K562 (cell line): ENCODE data around the gene FAM53A. TPM values are rescaled to one million over a fixed set of nuclear protein-coding genes. Genes with fewer than 3 reads are reported as not detected.

ENCODE experiments used
- ATAC-seq: fragments of 200-7000 bp; cut with Tn5 transposase; 3 replicates; pipeline ENCODE4 v1.9.1; 2020; ENCODE audit warnings: moderate library complexity
- BruUV-seq: library from RNA; stranded (reverse); fragments of 400-500 nt; replicated peaks from 2 replicates; lab custom pipeline; 2021; lab: Mats Ljungman, UMichigan
- CTCF ChIA-PET: fragments of 300-600 bp; formaldehyde crosslinking; extraction: SDS; loops from one replicate; lab custom pipeline; 2021; ENCODE audit warnings: low intra/inter-chr PET ratio; lab: Yijun Ruan, JAX
- POLR2A ChIA-PET: fragments of 300-600, 350-650 bp; sonication (Branson Sonifier 250); formaldehyde crosslinking; extraction: SDS; loops from one replicate; lab custom pipeline; 2021; ENCODE audit warnings: antibody characterized with exemption, inconsistent platforms; lab: Yijun Ruan, JAX
- DNase-seq, 4 experiments: peaks; one replicate each; pipeline versions ENCODE4 v3.0.0 to v3.0.0-alpha.2; 2011 to 2018; ENCODE audit warnings: low spot score in 3 of 4, mixed read lengths in 3 of 4; ENCODE audit errors: extremely low read depth in 1 of 4
- FAIRE-seq: peaks from 2 replicates; lab custom pipeline; 2011; peaks lifted over from hg19 to GRCh38; lab: Jason Lieb, UNC
- H2AFZ ChIP-seq: 2 replicates; pipeline ENCODE4 v1.6.0; 2011; ENCODE audit warnings: low read depth, low read length, control low read depth, inconsistent platforms
- H3K27ac ChIP-seq: fragments of 200-600 bp; 3 replicates; pipeline ENCODE4 v1.8.0; 2011; ENCODE audit warnings: low read depth, mild to moderate bottlenecking, control low read depth, inconsistent platforms, low read length, moderate library complexity, mixed read lengths; ENCODE audit errors: extremely low read depth
- H3K27me3 ChIP-seq, 2 experiments: fragments of 300-600 bp in 1 of 2; 2 replicates in 1 of 2; 3 replicates in 1 of 2; pipeline versions ENCODE4 v1.6.0 to v1.8.0; 2011; ENCODE audit warnings: inconsistent platforms in 2 of 2, low read length in 2 of 2, mild to moderate bottlenecking in 1 of 2, mixed read lengths in 1 of 2, moderate library complexity in 1 of 2; ENCODE audit not compliant: control insufficient read depth in 2 of 2, insufficient read depth in 2 of 2
- H3K36me3 ChIP-seq: fragments of 300-600 bp; 3 replicates; pipeline ENCODE4 v1.8.0; 2011; ENCODE audit warnings: mild to moderate bottlenecking, low read length, inconsistent platforms; ENCODE audit not compliant: control insufficient read depth, insufficient read depth
- H3K4me1 ChIP-seq, 2 experiments: fragments of 200-600 bp in 1 of 2; replicated peaks in 1 of 2; 2 replicates in 1 of 2; 3 replicates in 1 of 2; pipeline versions ENCODE4 v1.5.1 to v1.8.0; 2011; ENCODE audit warnings: inconsistent platforms in 2 of 2, low read length in 2 of 2, mild to moderate bottlenecking in 1 of 2, mixed read lengths in 1 of 2, moderate library complexity in 1 of 2; ENCODE audit not compliant: control insufficient read depth in 2 of 2, insufficient read depth in 2 of 2
- H3K4me2 ChIP-seq: 2 replicates; pipeline ENCODE4 v1.6.1; 2011; ENCODE audit warnings: low read length, control low read depth, inconsistent platforms, mixed read lengths; ENCODE audit not compliant: insufficient read depth
- H3K4me3 ChIP-seq: fragments of 200-600 bp; sonication (generic), shearing (Covaris generic); 2 replicates; pipeline ENCODE4 v1.5.1; 2016; ENCODE audit warnings: control low read depth, inconsistent platforms
- H3K79me2 ChIP-seq: fragments of 200-600 bp; 3 replicates; pipeline ENCODE4 v1.8.0; 2011; ENCODE audit warnings: low read length, inconsistent platforms; ENCODE audit not compliant: control insufficient read depth, insufficient read depth
- H3K9ac ChIP-seq, 2 experiments: 2 replicates each; pipeline versions ENCODE4 v1.6.0 to v1.6.1; 2011; ENCODE audit warnings: low read depth in 2 of 2, low read length in 2 of 2, control low read depth in 1 of 2, inconsistent platforms in 1 of 2, mild to moderate bottlenecking in 1 of 2, mixed read lengths in 1 of 2; ENCODE audit not compliant: insufficient read depth in 1 of 2
- H3K9me1 ChIP-seq: one replicate; pipeline ENCODE4 v1.6.0; 2011; ENCODE audit warnings: inconsistent platforms, mild to moderate bottlenecking, low read length, moderate library complexity; ENCODE audit not compliant: control insufficient read depth, insufficient read depth
- H3K9me3 ChIP-seq: replicated peaks from 2 replicates; pipeline ENCODE4 v1.5.1; 2011; ENCODE audit warnings: low read depth, low read length, inconsistent platforms; ENCODE audit not compliant: control insufficient read depth, insufficient read depth
- H4K20me1 ChIP-seq: replicated peaks from 2 replicates; pipeline ENCODE4 v1.6.1; 2011; ENCODE audit warnings: low read length, inconsistent platforms, mixed read lengths; ENCODE audit not compliant: control insufficient read depth, insufficient read depth
- ILK ChIP-seq: fragments of 450-650 bp; IDR thresholded peaks from 2 replicates; pipeline ENCODE4 v1.6.1; 2016; ENCODE audit warnings: missing genetic modification characterization, low read depth, mild to moderate bottlenecking, missing compliant biosample characterization, moderate library complexity, borderline replicate concordance
- KDM5B ChIP-seq: fragments of 200-600 bp; sonication (generic); IDR thresholded peaks from 2 replicates; pipeline ENCODE4 v1.6.1; 2012; ENCODE audit warnings: low read depth, mild to moderate bottlenecking, moderate library complexity, low read length, control low read depth, inconsistent platforms; ENCODE audit not compliant: insufficient replicate concordance
- MYBL2 ChIP-seq, 2 experiments: fragments of 450-650 bp in 1 of 2; sonication (generic) in 1 of 2; formaldehyde crosslinking in 1 of 2; IDR thresholded peaks; 2 replicates each; pipeline versions ENCODE4 v1.6.1 to v1.8.1; 2017 to 2022; ENCODE audit warnings: borderline replicate concordance in 1 of 2, inconsistent platforms in 1 of 2, low read depth in 1 of 2, mild to moderate bottlenecking in 1 of 2, missing genetic modification reagents in 1 of 2, moderate library complexity in 1 of 2
- NR2C1 ChIP-seq, 2 experiments: fragments of 450-650 bp; IDR thresholded peaks; 2 replicates each; pipeline ENCODE4 v1.6.1; 2017; ENCODE audit warnings: mild to moderate bottlenecking in 2 of 2, antibody characterized with exemption in 1 of 2, inconsistent platforms in 1 of 2, missing compliant biosample characterization in 1 of 2, missing genetic modification characterization in 1 of 2
- RHOXF2B ChIP-seq: fragments of 250-450 bp; sonication (Bioruptor Pico); conservative IDR thresholded peaks from 2 replicates; pipeline ENCODE4 v1.5.1; 2021
- WGBS: fragments of 100-300 bp; shearing (Covaris generic); methylation state at CpG from one replicate; pipeline ENCODE4 v1.1.6; 2016; ENCODE audit warnings: low coverage, mixed read lengths; ENCODE audit not compliant: insufficient coverage; ENCODE audit errors: missing lambda C conversion rate; 5-methylcytosine and 5-hydroxymethylcytosine counted together
- in situ Hi-C: fragments of 300-500 bp; cut with MboI; formaldehyde crosslinking; loops from 4 replicates; pipeline ENCODE4 v1.15.0; 2018; ENCODE audit warnings: inconsistent platforms, mixed read lengths
- intact Hi-C: fragments of 100-400 bp; cut with micrococcal nuclease; formaldehyde crosslinking; loops from 2 replicates; pipeline ENCODE4 v1.14.2; 2022
- polyA plus RNA-seq, 8 experiments: library from polyadenylated mRNA; depleted of rRNA in 4 of 8; stranded (reverse) in 5 of 8; unstranded in 3 of 8; fragments of >200 nt; fragmentation: Nextera tagmentation in 2 of 8; fragmentation: Illumina TruSeq in 1 of 8; extraction: Ambion mirVana in 2 of 8; extraction: Trizol in 1 of 8; gene quantifications; 2 replicates each; pipeline versions ENCODE4 v1.2.1 to v1.2.3, GENCODE V29; 2011 to 2014; ENCODE audit warnings: inconsistent platforms in 1 of 8, missing spikeins in 1 of 8
- total RNA-seq, 7 experiments: library from RNA; depleted of rRNA in 6 of 7; stranded (reverse); fragments of >200 nt in 6 of 7; fragmentation: Illumina TruSeq in 2 of 7; extraction: Trizol in 2 of 7; gene quantifications; 2 replicates each; pipeline versions ENCODE4 v1.2.1 to v1.2.3, GENCODE V29; 2011 to 2021; ENCODE audit warnings: low replicate concordance in 1 of 7
- TF ChIP-seq, protein P1 (sequence below): sonication (generic); formaldehyde crosslinking; IDR thresholded peaks from 2 replicates; pipeline ENCODE4 v1.8.0; 2022; ENCODE audit warnings: missing genetic modification reagents, mild to moderate bottlenecking, borderline replicate concordance
- TF ChIP-seq, protein P2 (sequence below): sonication (generic); formaldehyde crosslinking; IDR thresholded peaks from 2 replicates; pipeline ENCODE4 v1.8.0; 2023; ENCODE audit warnings: mild to moderate bottlenecking, missing genetic modification reagents
- TF ChIP-seq, protein P3 (sequence below): fragments of 250-450 bp; sonication (Bioruptor Pico); IDR thresholded peaks from 2 replicates; pipeline ENCODE4 v1.4.0; 2020
- TF ChIP-seq, protein P4 (sequence below): sonication (generic); formaldehyde crosslinking; IDR thresholded peaks from 2 replicates; pipeline ENCODE4 v1.8.1; 2023; ENCODE audit warnings: mild to moderate bottlenecking, missing genetic modification reagents
- TF ChIP-seq, protein P5 (sequence below): fragments of 250-450 bp; sonication (Bioruptor Pico); IDR thresholded peaks from 2 replicates; pipeline ENCODE4 v1.8.0; 2021; ENCODE audit warnings: mild to moderate bottlenecking, moderate library complexity

FAM53A gene
- total and polyA plus RNA-seq, 9 of the 15 experiments (the other 6 are each of a cell fraction or from before 2014, with no cell fraction given) = 0.53 to 2.7 (median 1.4) TPM; not detected in 2

DNA sequence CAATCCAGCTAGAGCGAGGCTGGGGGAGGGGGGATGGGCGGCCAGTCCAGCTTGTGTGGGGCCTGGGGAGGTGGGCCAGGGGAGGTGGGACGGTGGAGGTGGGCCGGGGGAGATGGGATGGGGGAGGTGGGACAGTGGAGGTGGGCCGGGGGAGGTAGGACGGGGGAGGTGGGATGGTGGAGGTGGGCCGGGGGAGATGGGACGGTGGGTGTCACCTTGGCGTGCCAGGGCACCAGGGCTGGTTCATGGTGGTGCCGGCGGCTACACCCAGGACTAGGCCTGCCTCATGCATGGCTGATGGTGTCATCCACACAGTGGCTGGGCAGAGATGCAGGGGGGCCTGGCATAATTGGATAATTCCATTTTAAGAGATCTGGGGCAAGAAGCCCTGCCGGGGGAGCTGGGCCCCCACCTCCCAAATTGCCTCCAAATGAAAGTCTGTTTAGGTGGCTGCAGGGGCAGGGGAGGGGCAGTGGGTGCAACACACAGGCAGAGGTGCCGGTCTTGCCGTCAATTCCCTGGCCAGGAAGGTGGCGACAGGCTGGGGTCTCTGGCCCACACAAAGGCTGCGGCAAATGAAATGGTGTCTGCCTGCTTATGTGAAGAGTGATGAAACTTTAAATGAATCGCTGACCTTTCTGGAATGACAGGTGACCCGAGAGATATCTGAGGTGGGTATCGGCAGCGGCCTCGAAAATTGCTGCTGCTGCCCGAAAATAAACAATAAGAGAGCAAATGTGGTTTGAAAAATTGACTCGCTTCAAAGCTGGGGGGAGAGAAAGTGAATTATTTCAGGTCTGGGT is 82.1 kb downstream of the FAM53A start:
- Histone ChIP-seq H3K4me1 (peaks cover 0 to 75% of the 10 kb centered on the region in 2 experiments; a peak in 2 of 5 replicates), H3K9ac (no peak overlapping the region), H3K4me2 (no peak overlapping the region), H3K27me3 (peaks cover 49 to 86% of the 10 kb centered on the region in 2 experiments), H3K9me1 (no peaks in the 10 kb centered on the region), H3K4me3 (no peak overlapping the region), H3K79me2 (no peaks in the 10 kb centered on the region), H3K9me3 (no peaks in the 10 kb centered on the region), H2AFZ (no peak overlapping the region), H4K20me1 (peaks cover 11% of the 10 kb centered on the region; the same call in 1 of the 2 replicates), H3K36me3 (no peaks in the 10 kb centered on the region), H3K27ac (no peak overlapping the region)
- no peak for DNase-seq
- no peak for ATAC-seq
- peak; percentile 44 for FAIRE-seq
- WGBS = 11% methylated on average over 14 of the region's 23 CpGs
- in situ Hi-C loops (no loop called here), intact Hi-C loops (no loop called here)
- BruUV-seq = no TSS peak
- ChIA-PET POLR2A (interaction anchor here (0.6 to 1.1 kb wide), 2 partner anchors 200 to 313 kb away, joined by 3 read pairs; no protein-coding TSS in a partner anchor), CTCF (no interaction called here)
- TF ChIP-seq, protein P1, sequence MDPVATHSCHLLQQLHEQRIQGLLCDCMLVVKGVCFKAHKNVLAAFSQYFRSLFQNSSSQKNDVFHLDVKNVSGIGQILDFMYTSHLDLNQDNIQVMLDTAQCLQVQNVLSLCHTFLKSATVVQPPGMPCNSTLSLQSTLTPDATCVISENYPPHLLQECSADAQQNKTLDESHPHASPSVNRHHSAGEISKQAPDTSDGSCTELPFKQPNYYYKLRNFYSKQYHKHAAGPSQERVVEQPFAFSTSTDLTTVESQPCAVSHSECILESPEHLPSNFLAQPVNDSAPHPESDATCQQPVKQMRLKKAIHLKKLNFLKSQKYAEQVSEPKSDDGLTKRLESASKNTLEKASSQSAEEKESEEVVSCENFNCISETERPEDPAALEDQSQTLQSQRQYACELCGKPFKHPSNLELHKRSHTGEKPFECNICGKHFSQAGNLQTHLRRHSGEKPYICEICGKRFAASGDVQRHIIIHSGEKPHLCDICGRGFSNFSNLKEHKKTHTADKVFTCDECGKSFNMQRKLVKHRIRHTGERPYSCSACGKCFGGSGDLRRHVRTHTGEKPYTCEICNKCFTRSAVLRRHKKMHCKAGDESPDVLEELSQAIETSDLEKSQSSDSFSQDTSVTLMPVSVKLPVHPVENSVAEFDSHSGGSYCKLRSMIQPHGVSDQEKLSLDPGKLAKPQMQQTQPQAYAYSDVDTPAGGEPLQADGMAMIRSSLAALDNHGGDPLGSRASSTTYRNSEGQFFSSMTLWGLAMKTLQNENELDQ (CRISPR knock-in tag) = no peak
- TF ChIP-seq RHOXF2B (CRISPR knock-in tag) = no peak
- no peak for TF ChIP-seq MYBL2 (IDR thresholded peaks at IDR 0.05; ENCODE audit: low read depth)
- TF ChIP-seq MYBL2 (CRISPR knock-in tag; IDR thresholded peaks at IDR 0.05; ENCODE audit: borderline replicate concordance) = no peak
- TF ChIP-seq, protein P2, sequence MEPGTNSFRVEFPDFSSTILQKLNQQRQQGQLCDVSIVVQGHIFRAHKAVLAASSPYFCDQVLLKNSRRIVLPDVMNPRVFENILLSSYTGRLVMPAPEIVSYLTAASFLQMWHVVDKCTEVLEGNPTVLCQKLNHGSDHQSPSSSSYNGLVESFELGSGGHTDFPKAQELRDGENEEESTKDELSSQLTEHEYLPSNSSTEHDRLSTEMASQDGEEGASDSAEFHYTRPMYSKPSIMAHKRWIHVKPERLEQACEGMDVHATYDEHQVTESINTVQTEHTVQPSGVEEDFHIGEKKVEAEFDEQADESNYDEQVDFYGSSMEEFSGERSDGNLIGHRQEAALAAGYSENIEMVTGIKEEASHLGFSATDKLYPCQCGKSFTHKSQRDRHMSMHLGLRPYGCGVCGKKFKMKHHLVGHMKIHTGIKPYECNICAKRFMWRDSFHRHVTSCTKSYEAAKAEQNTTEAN (CRISPR knock-in tag) = no peak
- no peak for TF ChIP-seq NR2C1 (IDR thresholded peaks at IDR 0.05)
- no peak for TF ChIP-seq NR2C1 (tag; IDR thresholded peaks at IDR 0.05)
- TF ChIP-seq ILK = no peak
- TF ChIP-seq, protein P3, sequence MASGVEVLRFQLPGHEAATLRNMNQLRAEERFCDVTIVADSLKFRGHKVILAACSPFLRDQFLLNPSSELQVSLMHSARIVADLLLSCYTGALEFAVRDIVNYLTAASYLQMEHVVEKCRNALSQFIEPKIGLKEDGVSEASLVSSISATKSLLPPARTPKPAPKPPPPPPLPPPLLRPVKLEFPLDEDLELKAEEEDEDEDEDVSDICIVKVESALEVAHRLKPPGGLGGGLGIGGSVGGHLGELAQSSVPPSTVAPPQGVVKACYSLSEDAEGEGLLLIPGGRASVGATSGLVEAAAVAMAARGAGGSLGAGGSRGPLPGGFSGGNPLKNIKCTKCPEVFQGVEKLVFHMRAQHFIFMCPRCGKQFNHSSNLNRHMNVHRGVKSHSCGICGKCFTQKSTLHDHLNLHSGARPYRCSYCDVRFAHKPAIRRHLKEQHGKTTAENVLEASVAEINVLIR (CRISPR knock-in tag) = no peak
- TF ChIP-seq, protein P4, sequence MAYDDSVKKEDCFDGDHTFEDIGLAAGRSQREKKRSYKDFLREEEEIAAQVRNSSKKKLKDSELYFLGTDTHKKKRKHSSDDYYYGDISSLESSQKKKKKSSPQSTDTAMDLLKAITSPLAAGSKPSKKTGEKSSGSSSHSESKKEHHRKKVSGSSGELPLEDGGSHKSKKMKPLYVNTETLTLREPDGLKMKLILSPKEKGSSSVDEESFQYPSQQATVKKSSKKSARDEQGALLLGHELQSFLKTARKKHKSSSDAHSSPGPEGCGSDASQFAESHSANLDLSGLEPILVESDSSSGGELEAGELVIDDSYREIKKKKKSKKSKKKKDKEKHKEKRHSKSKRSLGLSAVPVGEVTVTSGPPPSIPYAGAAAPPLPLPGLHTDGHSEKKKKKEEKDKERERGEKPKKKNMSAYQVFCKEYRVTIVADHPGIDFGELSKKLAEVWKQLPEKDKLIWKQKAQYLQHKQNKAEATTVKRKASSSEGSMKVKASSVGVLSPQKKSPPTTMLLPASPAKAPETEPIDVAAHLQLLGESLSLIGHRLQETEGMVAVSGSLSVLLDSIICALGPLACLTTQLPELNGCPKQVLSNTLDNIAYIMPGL (CRISPR knock-in tag) = no peak
- TF ChIP-seq, protein P5, sequence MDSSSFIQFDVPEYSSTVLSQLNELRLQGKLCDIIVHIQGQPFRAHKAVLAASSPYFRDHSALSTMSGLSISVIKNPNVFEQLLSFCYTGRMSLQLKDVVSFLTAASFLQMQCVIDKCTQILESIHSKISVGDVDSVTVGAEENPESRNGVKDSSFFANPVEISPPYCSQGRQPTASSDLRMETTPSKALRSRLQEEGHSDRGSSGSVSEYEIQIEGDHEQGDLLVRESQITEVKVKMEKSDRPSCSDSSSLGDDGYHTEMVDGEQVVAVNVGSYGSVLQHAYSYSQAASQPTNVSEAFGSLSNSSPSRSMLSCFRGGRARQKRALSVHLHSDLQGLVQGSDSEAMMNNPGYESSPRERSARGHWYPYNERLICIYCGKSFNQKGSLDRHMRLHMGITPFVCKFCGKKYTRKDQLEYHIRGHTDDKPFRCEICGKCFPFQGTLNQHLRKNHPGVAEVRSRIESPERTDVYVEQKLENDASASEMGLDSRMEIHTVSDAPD (CRISPR knock-in tag) = no peak
- no peak for TF ChIP-seq KDM5B
